IMR-90 (cell line): ENCODE results near the gene ICAM1. TPM values are rescaled to one million over a fixed set of nuclear protein-coding genes. Genes with fewer than 3 reads are reported as not detected.

Experiments used
- ATAC-seq: fragments of 200-7000 bp; cut with Tn5 transposase; 2 replicates; pipeline ENCODE4 v1.9.1; 2020; ENCODE audit warnings: low read depth, mild to moderate bottlenecking, moderate library complexity
- BruUV-seq: library from RNA; stranded (reverse); fragments of 400-500 nt; replicated peaks from 2 replicates; lab custom pipeline; 2021; lab: Mats Ljungman, UMichigan
- CTCF ChIA-PET: fragments of 300-600 bp; formaldehyde crosslinking; extraction: SDS; loops from one replicate; lab custom pipeline; 2021; ENCODE audit warnings: antibody characterized with exemption; lab: Yijun Ruan, JAX
- POLR2A ChIA-PET: fragments of 300-600 bp; sonication (Branson Sonifier 250); formaldehyde crosslinking; loops from one replicate; lab custom pipeline; 2022; ENCODE audit warnings: antibody characterized with exemption; ENCODE audit not compliant: unreplicated experiment; lab: Charles Lee
- DNase-seq: peaks from one replicate; pipeline ENCODE4 v3.0.0; 2013
- H2AFZ ChIP-seq: replicated peaks from 2 replicates; pipeline ENCODE3; 2013; ENCODE audit warnings: low read length, mild to moderate bottlenecking; ENCODE audit not compliant: poor library complexity
- H2AK5ac ChIP-seq: 2 replicates; pipeline ENCODE4 v1.6.1; 2013; ENCODE audit warnings: low read depth, low read length, inconsistent platforms
- H2AK9ac ChIP-seq: replicated peaks from 2 replicates; pipeline ENCODE3; 2013; ENCODE audit warnings: mild to moderate bottlenecking, low read depth, low read length, moderate library complexity; ENCODE audit not compliant: poor library complexity
- H2BK120ac ChIP-seq: 2 replicates; pipeline ENCODE4 v1.6.1; 2013; ENCODE audit warnings: low read depth, low read length, inconsistent platforms
- H2BK15ac ChIP-seq: 3 replicates; pipeline ENCODE4 v1.6.1; 2013; ENCODE audit warnings: low read depth, low read length, inconsistent platforms
- H2BK20ac ChIP-seq: 2 replicates; pipeline ENCODE4 v1.6.1; 2013; ENCODE audit warnings: low read depth, mild to moderate bottlenecking, inconsistent platforms, low read length, moderate library complexity
- H2BK5ac ChIP-seq: 2 replicates; pipeline ENCODE4 v1.6.1; 2013; ENCODE audit warnings: mild to moderate bottlenecking, low read depth, low read length, inconsistent platforms; ENCODE audit not compliant: poor library complexity, severe bottlenecking
- H3K14ac ChIP-seq: replicated peaks from 2 replicates; pipeline ENCODE4 v1.6.1; 2013; ENCODE audit warnings: low read depth, low read length, inconsistent platforms
- H3K18ac ChIP-seq: 2 replicates; pipeline ENCODE4 v1.6.1; 2013; ENCODE audit warnings: low read depth, low read length, control low read depth
- H3K23ac ChIP-seq: 2 replicates; pipeline ENCODE4 v1.6.1; 2013; ENCODE audit warnings: low read depth, low read length, inconsistent platforms
- H3K27ac ChIP-seq: 2 replicates; pipeline ENCODE4 v1.5.1; 2013; ENCODE audit warnings: mild to moderate bottlenecking, control low read depth, low read length; ENCODE audit not compliant: insufficient read depth
- H3K27me3 ChIP-seq: 2 replicates; pipeline ENCODE4 v1.6.1; 2013; ENCODE audit warnings: low read length; ENCODE audit not compliant: control insufficient read depth, insufficient read depth
- H3K36me3 ChIP-seq: 2 replicates; pipeline ENCODE4 v1.6.1; 2013; ENCODE audit warnings: low read length, mixed read lengths; ENCODE audit not compliant: control insufficient read depth, insufficient read depth
- H3K4ac ChIP-seq: 2 replicates; pipeline ENCODE4 v1.6.1; 2013; ENCODE audit warnings: low read depth, low read length, inconsistent platforms
- H3K4me1 ChIP-seq: 2 replicates; pipeline ENCODE4 v1.6.1; 2013; ENCODE audit warnings: low read length, mixed read lengths; ENCODE audit not compliant: control insufficient read depth, insufficient read depth
- H3K4me2 ChIP-seq: 2 replicates; pipeline ENCODE4 v1.6.1; 2013; ENCODE audit warnings: low read depth, mild to moderate bottlenecking, control low read depth, low read length, moderate library complexity
- H3K4me3 ChIP-seq: 2 replicates; pipeline ENCODE4 v1.5.1; 2013; ENCODE audit warnings: low read depth, mild to moderate bottlenecking, control low read depth, low read length, moderate library complexity; ENCODE audit not compliant: insufficient read depth
- H3K56ac ChIP-seq: 2 replicates; pipeline ENCODE4 v1.6.1; 2013; ENCODE audit warnings: low read length, inconsistent platforms; ENCODE audit not compliant: insufficient read depth; ENCODE audit errors: extremely low read depth
- H3K79me1 ChIP-seq, 2 experiments: 2 replicates each; pipeline ENCODE4 v1.6.1; 2013; ENCODE audit warnings: low read length in 2 of 2, inconsistent platforms in 1 of 2, low read depth in 1 of 2
- H3K9ac ChIP-seq: 2 replicates; pipeline ENCODE4 v1.6.1; 2013; ENCODE audit warnings: low read depth, low read length, control low read depth
- H3K9me1 ChIP-seq: 2 replicates; pipeline ENCODE4 v1.6.1; 2013; ENCODE audit warnings: low read length, inconsistent platforms; ENCODE audit not compliant: insufficient read depth
- H3K9me3 ChIP-seq: 2 replicates; pipeline ENCODE4 v1.6.1; 2013; ENCODE audit warnings: low read length; ENCODE audit not compliant: control insufficient read depth, insufficient read depth
- H4K20me1 ChIP-seq: 2 replicates; pipeline ENCODE4 v1.6.1; 2013; ENCODE audit warnings: low read length, inconsistent platforms; ENCODE audit not compliant: insufficient read depth
- H4K5ac ChIP-seq: 2 replicates; pipeline ENCODE4 v1.6.1; 2013; ENCODE audit warnings: mild to moderate bottlenecking, low read depth, low read length, control low read depth
- H4K8ac ChIP-seq, 2 experiments: 2 replicates each; pipeline ENCODE4 v1.6.1; 2013; ENCODE audit warnings: low read depth in 2 of 2, low read length in 2 of 2, control low read depth in 1 of 2, inconsistent platforms in 1 of 2
- H4K91ac ChIP-seq: 2 replicates; pipeline ENCODE4 v1.6.1; 2013; ENCODE audit warnings: low read depth, low read length, inconsistent platforms; ENCODE audit not compliant: insufficient read depth
- BHLHE40 ChIP-seq: fragments of 150-350 bp; IDR thresholded peaks from 2 replicates; pipeline ENCODE4 v1.6.1; 2016; ENCODE audit warnings: mild to moderate bottlenecking, low read depth, low read length
- WGBS, 2 experiments: methylation state at CpG; one replicate each; pipeline versions ENCODE4 v1.1.5 to v1.1.7; 2013; ENCODE audit warnings: missing lambda C conversion rate in 2 of 2; ENCODE audit not compliant: insufficient read length in 1 of 2; ENCODE audit errors: extremely low coverage in 2 of 2; 5-methylcytosine and 5-hydroxymethylcytosine counted together
- dilution Hi-C: fragments of 300-500 bp; cut with HindIII; formaldehyde crosslinking; loops from one replicate; pipeline ENCODE4 v1.14.3; 2018; ENCODE audit warnings: low sequenced_read_pairs; ENCODE audit not compliant: unreplicated experiment
- in situ Hi-C: fragments of 300-500 bp; cut with MboI; formaldehyde crosslinking; loops from 3 replicates; pipeline ENCODE4 v1.14.3; 2019; ENCODE audit warnings: low sequenced_read_pairs, inconsistent platforms, mixed read lengths
- intact Hi-C: fragments of 100-400 bp; cut with micrococcal nuclease; formaldehyde crosslinking; loops from 2 replicates; pipeline ENCODE4 v1.10.0; 2022
- polyA plus RNA-seq, 3 experiments: library from polyadenylated mRNA; depleted of rRNA; stranded (reverse); fragments of >200 nt; gene quantifications; 2 replicates each; pipeline ENCODE4 v1.2.3, GENCODE V29; 2012; ENCODE audit warnings: low replicate concordance in 1 of 3
- total RNA-seq: library from RNA; depleted of rRNA; stranded (reverse); fragments of >200 nt; gene quantifications from 2 replicates; pipeline ENCODE4 v1.2.3, GENCODE V29; 2012

Gene ICAM1
- total and polyA plus RNA-seq, 2 of the 4 experiments (the other 2 are of a cell fraction) = 10.6 to 19.1 TPM

GRCh38 chr19:10321417-10321797 lies 50.5 kb downstream of the ICAM1 start:
- no TSS peak for BruUV-seq
- H3K36me3 ChIP-seq = peaks cover 70% of the 10 kb centered on the region
- dilution Hi-C loops = no loop called here

More at GRCh38 chr19:10321417-10321797, 50.5 kb downstream of the ICAM1 start:
- Histone ChIP-seq H4K5ac (no peak overlapping the region), H3K27ac (no peak overlapping the region), H2AK5ac (no peak overlapping the region), H3K79me1 (peaks cover 8 to 11% of the 10 kb centered on the region in 2 experiments; a peak in 3 of 4 replicates), H3K4me2 (no peak overlapping the region), H2AFZ (no peak overlapping the region), H3K23ac (no peak overlapping the region), H3K4ac (no peak overlapping the region), H2BK20ac (no peak overlapping the region), H3K4me1 (no peaks in the 10 kb centered on the region), H4K20me1 (peaks cover 9% of the 10 kb centered on the region; the same call in 1 of the 2 replicates), H3K9ac (no peak overlapping the region), H2BK5ac (no peak overlapping the region), H3K27me3 (no peaks in the 10 kb centered on the region), H2BK15ac (no peak overlapping the region), H3K9me1 (no peaks in the 10 kb centered on the region), H4K91ac (no peak overlapping the region), H4K8ac (no peak overlapping the region), H2BK120ac (no peak overlapping the region), H3K4me3 (no peak overlapping the region), H2AK9ac (no peak overlapping the region), H3K18ac (no peak overlapping the region), H3K9me3 (no peaks in the 10 kb centered on the region), H3K14ac (no peak overlapping the region), H3K56ac (no peak overlapping the region)
- ChIA-PET POLR2A (interaction anchor here (0.6 kb wide), 1 partner anchor 1766 kb away, joined by 20 read pairs; no protein-coding TSS in a partner anchor), CTCF (no interaction called here)
- no peak for ATAC-seq
- no peak for TF ChIP-seq BHLHE40
- no peak for DNase-seq
- 94% methylated on average over 5 of the region's 11 CpGs; no CpG with 5 or more reads in 1 of the 2 experiments for WGBS, 2 experiments
- intact Hi-C loops (no loop called here), in situ Hi-C loops (no loop called here)
